Measurements from ENCODE around the gene ATP9B.
"Not testable (repeated sequence)": the region's sequence is repeated elsewhere in the genome, so short reads cannot be mapped to it uniquely, and the experiment has no call there.

ATP9B gene

DNA sequence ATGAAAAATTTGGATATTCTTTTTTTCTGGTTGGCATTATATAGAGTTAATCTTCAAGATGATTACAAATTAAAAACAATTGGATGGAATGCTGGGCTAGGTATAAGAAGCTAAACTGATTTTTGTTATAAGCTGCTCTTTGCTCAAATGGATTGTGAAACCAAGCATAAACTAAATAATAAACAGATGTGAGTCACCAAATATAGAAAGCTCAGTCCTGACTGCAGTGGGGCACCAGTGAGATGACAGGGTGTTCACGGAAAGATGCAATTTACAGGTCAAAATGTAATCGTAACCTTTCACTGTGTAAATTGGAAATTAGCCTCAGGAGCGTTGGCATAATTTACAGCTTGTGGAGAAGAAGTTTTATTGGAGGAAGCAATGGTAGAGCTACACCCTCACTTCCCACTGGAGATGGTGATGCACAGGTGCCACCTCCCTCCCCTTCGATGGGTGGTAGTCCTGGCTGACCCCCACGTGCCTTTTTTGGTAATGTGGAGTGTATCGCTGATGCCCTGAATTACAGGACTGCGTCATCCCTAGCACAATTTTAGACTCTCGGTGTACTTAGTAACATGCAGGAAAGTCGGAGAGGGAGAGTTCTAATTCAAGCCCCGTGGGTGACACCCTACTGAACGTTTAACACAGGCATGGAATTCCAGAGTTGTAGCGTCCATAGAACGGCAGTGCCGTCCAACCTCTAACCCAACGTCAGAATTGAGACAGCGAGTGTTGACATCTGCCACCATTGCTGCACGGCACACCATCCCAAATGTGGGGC is 252.6 kb downstream of the ATP9B start:
- H3K4me3 ChIP-seq (ENCODE audit: low read length), result no peak overlapping the region
- no peak for DNase-seq (ENCODE audit: low read depth)
- TF ChIP-seq, protein P1, sequence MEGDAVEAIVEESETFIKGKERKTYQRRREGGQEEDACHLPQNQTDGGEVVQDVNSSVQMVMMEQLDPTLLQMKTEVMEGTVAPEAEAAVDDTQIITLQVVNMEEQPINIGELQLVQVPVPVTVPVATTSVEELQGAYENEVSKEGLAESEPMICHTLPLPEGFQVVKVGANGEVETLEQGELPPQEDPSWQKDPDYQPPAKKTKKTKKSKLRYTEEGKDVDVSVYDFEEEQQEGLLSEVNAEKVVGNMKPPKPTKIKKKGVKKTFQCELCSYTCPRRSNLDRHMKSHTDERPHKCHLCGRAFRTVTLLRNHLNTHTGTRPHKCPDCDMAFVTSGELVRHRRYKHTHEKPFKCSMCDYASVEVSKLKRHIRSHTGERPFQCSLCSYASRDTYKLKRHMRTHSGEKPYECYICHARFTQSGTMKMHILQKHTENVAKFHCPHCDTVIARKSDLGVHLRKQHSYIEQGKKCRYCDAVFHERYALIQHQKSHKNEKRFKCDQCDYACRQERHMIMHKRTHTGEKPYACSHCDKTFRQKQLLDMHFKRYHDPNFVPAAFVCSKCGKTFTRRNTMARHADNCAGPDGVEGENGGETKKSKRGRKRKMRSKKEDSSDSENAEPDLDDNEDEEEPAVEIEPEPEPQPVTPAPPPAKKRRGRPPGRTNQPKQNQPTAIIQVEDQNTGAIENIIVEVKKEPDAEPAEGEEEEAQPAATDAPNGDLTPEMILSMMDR (IDR thresholded peaks at IDR 0.05; ENCODE audit: insufficient read depth, low read depth, low read length, missing control alignments), result no peak

DNA sequence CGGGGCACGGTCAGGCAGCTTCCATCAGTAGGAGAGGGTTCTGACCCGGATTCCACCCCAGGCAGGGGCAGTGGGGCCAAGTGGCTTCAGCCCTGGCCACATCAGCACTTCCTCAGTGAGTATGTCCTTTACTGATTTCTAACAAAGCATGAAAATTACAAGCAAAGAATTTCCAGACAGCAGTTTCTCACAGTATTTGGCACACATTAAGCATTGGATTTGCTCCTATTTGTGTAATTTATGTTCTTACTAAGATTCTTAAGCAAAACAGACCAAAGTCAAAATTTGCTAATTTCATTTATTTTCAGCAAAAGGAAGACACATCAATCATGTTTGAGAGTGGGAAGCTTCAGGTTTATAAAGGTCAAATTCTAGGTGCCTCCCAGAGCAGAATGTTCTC is 253.2 kb downstream of the ATP9B start:
- no peak for DNase-seq (ENCODE audit: low read depth)
- H3K4me3 ChIP-seq (ENCODE audit: low read length), result no peak overlapping the region
- TF ChIP-seq, protein P1 (IDR thresholded peaks at IDR 0.05; ENCODE audit: insufficient read depth, low read depth, low read length, missing control alignments), result no peak

DNA sequence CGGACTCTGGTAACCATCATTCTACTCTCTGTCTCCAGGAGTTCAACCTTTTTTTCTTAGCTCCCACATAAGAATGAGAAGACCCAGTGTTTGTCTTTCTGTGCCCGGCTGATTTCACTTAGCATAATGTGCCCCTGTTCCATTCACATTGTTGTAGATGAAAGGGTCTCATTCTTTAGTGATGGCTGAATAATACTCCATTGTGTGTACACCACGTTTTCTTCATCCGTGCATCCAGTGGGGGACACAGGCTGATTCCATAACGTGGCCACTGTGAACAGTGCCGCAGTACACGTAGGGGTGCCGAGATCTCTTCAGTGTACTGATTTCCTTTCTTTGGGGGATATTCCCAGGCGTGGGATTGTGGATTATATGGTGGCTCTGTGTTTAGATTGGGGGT is 254.3 kb downstream of the ATP9B start:
- no peak overlapping the region for H3K4me3 ChIP-seq (ENCODE audit: low read length)
- no peak for DNase-seq (ENCODE audit: low read depth)
- TF ChIP-seq, protein P1 (IDR thresholded peaks at IDR 0.05; ENCODE audit: insufficient read depth, low read depth, low read length, missing control alignments), result no peak

DNA sequence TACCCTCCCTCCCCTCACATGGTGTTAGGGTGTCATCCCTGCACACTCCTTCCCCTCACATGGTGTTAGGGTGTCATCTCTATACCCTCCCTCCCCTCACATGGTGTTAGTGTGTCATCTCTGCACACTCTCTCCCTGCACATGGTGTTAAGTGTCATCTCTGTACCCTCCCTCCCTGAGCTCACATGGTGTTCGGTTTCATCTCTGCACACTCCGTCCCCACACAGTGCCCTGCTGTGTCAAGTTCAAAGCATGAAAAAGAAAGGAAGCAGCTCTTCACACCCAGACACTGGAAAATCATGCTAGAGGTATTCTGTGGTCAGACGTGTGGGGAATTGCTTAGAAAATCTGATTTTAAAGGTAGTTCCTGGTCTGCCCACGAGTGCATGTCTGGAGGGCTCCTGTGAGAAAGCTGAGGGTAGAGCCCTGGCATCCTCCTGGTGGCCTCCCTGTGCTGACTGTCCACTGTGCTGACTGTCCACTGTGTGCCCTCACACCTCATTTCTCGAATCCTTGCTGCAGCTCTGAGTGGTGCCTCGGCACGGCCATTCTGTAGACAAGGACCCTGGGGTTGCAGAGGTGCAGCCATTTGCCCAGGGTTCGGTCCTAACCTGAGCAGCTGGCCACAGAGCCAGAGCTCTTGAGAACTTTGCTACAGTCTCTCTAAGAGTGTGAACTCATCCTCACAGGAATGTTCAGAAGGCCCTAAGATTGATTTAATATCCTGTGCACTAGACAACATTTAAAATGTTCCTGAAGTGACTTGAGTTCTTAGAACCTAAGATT is 257.4 kb downstream of the ATP9B start:
- TF ChIP-seq, protein P1 (IDR thresholded peaks at IDR 0.05; ENCODE audit: insufficient read depth, low read depth, low read length, missing control alignments), result no peak
- no peak for DNase-seq (ENCODE audit: low read depth)
- no peak overlapping the region for H3K4me3 ChIP-seq (ENCODE audit: low read length)

DNA sequence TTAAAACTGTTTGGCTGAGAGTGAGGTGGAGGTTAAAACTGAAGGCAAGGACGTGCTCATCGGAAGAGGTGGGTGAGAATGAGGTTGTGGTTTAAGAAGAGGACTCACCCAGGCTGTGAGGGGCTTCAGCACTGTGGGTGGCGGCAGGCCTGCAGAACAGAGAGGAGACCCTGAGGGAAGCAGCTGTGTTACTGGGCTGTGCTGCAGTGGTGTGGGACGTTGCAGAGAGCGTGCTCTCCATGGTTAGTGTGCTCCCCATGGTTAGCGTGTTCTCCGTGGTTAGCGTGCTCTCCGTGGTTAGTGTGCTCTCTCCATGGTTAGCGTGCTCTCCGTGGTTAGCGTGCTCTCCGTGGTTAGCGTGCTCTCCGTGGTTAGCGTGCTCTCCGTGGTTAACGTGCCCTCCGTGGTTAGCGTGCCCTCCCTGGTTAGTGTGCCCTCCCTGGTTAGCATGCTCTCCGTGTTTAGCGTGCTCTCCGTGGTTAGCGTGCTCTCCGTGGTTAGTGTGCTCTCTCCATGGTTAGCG is 258.1 kb downstream of the ATP9B start:
- no peak overlapping the region for H3K4me3 ChIP-seq (ENCODE audit: low read length)
- TF ChIP-seq, protein P1 (IDR thresholded peaks at IDR 0.05; ENCODE audit: insufficient read depth, low read depth, low read length, missing control alignments), result no peak
- no peak for DNase-seq (ENCODE audit: low read depth)

DNA sequence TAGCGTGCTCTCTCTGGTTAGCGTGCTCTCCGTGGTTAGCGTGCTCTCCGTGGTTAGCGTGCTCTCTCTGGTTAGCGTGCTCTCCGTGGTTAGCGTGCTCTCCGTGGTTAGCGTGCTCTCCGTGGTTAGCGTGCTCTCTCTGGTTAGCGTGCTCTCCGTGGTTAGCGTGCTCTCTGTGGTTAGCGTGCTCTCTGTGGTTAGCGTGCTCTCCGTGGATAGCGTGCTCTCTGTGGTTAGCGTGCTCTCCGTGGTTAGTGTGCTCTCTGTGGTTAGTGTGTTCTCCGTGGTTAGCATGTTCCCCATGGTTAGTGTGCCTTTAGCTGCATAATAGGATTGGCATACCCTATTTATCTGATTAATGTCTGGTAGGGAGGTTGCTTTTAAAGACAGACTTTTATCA is 258.7 kb downstream of the ATP9B start:
- H3K4me3 ChIP-seq (ENCODE audit: low read length); DNase-seq (ENCODE audit: low read depth): not testable (repeated sequence)

DNA sequence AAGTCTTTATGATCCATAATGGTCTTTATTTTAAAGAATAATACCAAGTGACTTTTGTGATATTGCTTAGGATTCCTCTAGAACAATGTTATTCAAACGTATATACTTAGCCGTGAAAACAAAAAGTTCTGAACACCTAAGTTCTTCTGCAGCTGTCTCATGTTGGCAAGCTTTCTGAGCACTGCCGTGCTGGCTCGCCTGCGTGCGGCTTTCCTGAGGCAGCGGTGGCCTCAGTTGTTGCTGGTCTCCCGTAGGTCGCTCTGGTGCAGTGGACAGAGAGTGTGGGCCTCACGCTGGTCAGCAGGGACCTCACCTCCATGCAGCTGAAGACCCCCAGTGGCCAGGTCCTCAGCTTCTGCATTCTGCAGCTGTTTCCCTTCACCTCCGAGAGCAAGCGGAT is 259.7 kb downstream of the ATP9B start:
- TF ChIP-seq, protein P1 (IDR thresholded peaks at IDR 0.05; ENCODE audit: insufficient read depth, low read depth, low read length, missing control alignments), result no peak
- no peak overlapping the region for H3K4me3 ChIP-seq (ENCODE audit: low read length)
- DNase-seq (ENCODE audit: low read depth), result no peak

Data from epithelial cell of esophagus (primary cell).